DND-41 (cell line): ENCODE measurements around the gene TLE4.

Experiments
- ATAC-seq: fragments of 200-7000 bp; cut with Tn5 transposase; 3 replicates; pipeline ENCODE4 v1.9.1; 2021; ENCODE audit warnings: low read depth; ENCODE audit not compliant: insufficient read depth
- DNase-seq: peaks from one replicate; pipeline ENCODE4 v3.0.0-alpha.2; 2020
- H2AFZ ChIP-seq: 2 replicates; pipeline ENCODE4 v1.6.0; 2012; ENCODE audit warnings: low read depth, low read length
- H3K27ac ChIP-seq: 2 replicates; pipeline ENCODE4 v1.5.1; 2012; ENCODE audit warnings: low read length, inconsistent platforms
- H3K27me3 ChIP-seq: fragments of 200-600 bp; sonication (generic); 2 replicates; pipeline ENCODE4 v1.6.0; 2012; ENCODE audit warnings: low read length, mild to moderate bottlenecking, inconsistent platforms; ENCODE audit not compliant: insufficient read depth, poor library complexity
- H3K36me3 ChIP-seq: 2 replicates; pipeline ENCODE4 v1.5.1; 2012; ENCODE audit warnings: low read length, inconsistent platforms; ENCODE audit not compliant: insufficient read depth
- H3K4me1 ChIP-seq: 2 replicates; pipeline ENCODE4 v1.5.1; 2012; ENCODE audit warnings: mild to moderate bottlenecking, low read length; ENCODE audit not compliant: insufficient read depth
- H3K4me2 ChIP-seq: 2 replicates; pipeline ENCODE4 v1.6.0; 2012; ENCODE audit warnings: mild to moderate bottlenecking, moderate library complexity, low read length, inconsistent platforms; ENCODE audit not compliant: insufficient read depth
- H3K4me3 ChIP-seq, 2 experiments: fragments of 200-600 bp in 1 of 2; shearing (Covaris generic) in 1 of 2; 2 replicates each; pipeline ENCODE4 v1.5.1; 2012 to 2016; ENCODE audit warnings: inconsistent platforms in 2 of 2, low read length in 2 of 2, mild to moderate bottlenecking in 2 of 2, low read depth in 1 of 2, moderate library complexity in 1 of 2
- H3K79me2 ChIP-seq: 2 replicates; pipeline ENCODE4 v1.6.0; 2012; ENCODE audit warnings: low read length, inconsistent platforms; ENCODE audit not compliant: insufficient read depth
- H3K9ac ChIP-seq: 2 replicates; pipeline ENCODE4 v1.6.0; 2012; ENCODE audit warnings: low read depth, mild to moderate bottlenecking, inconsistent platforms, low read length, moderate library complexity
- H3K9me3 ChIP-seq: 2 replicates; pipeline ENCODE4 v1.5.1; 2012; ENCODE audit warnings: low read length, moderate library complexity, mild to moderate bottlenecking, inconsistent platforms; ENCODE audit not compliant: insufficient read depth, severe bottlenecking
- H4K20me1 ChIP-seq: 2 replicates; pipeline ENCODE4 v1.6.0; 2012; ENCODE audit warnings: low read length; ENCODE audit not compliant: insufficient read depth
- EZH2 ChIP-seq: IDR thresholded peaks from 3 replicates; pipeline ENCODE4 v1.6.1; 2012; ENCODE audit warnings: borderline replicate concordance, low read depth, mild to moderate bottlenecking, moderate library complexity, low read length, inconsistent platforms; ENCODE audit not compliant: severe bottlenecking
- TF ChIP-seq, protein P1 (sequence below): IDR thresholded peaks from 2 replicates; pipeline ENCODE4 v1.5.1; 2012; ENCODE audit warnings: borderline replicate concordance, low read length, moderate library complexity, mild to moderate bottlenecking; ENCODE audit not compliant: poor library complexity, severe bottlenecking; ENCODE audit errors: extremely low read depth

Gene TLE4

DNA sequence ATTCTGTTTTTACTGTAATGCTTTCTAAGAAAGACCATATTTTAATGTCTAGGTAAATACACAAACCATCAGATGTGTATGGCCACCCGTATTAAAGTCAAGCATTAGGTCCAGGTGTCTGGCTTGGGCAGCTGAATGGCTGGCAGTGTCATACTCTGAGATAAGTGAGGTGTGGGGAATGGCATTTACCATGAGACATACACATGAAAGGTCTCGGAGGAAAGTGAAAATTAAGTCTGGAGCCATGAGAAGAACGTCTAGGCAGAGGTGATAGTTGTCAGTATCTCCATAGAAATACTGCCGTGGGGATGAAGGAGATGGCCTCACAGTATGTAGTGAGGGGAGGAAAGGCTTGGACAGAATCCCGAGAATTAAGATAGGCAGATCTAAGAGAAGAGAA lies 164.3 kb downstream of the TLE4 start:
- Histone ChIP-seq H3K27me3 (no peaks in the 10 kb centered on the region), H4K20me1 (no peaks in the 10 kb centered on the region), H3K36me3 (no peaks in the 10 kb centered on the region), H3K9me3 (no peaks in the 10 kb centered on the region), H3K4me3 (no peak overlapping the region), H3K27ac (no peak overlapping the region), H3K79me2 (no peaks in the 10 kb centered on the region), H2AFZ (no peak overlapping the region), H3K9ac (no peak overlapping the region), H3K4me2 (no peak overlapping the region), H3K4me1 (no peaks in the 10 kb centered on the region)
- ATAC-seq (no peak), DNase-seq (no peak)
- no peak for TF ChIP-seq EZH2
- TF ChIP-seq, protein P1, sequence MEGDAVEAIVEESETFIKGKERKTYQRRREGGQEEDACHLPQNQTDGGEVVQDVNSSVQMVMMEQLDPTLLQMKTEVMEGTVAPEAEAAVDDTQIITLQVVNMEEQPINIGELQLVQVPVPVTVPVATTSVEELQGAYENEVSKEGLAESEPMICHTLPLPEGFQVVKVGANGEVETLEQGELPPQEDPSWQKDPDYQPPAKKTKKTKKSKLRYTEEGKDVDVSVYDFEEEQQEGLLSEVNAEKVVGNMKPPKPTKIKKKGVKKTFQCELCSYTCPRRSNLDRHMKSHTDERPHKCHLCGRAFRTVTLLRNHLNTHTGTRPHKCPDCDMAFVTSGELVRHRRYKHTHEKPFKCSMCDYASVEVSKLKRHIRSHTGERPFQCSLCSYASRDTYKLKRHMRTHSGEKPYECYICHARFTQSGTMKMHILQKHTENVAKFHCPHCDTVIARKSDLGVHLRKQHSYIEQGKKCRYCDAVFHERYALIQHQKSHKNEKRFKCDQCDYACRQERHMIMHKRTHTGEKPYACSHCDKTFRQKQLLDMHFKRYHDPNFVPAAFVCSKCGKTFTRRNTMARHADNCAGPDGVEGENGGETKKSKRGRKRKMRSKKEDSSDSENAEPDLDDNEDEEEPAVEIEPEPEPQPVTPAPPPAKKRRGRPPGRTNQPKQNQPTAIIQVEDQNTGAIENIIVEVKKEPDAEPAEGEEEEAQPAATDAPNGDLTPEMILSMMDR: no peak

GRCh38 chr9:79741381-79741780 lies 169.6 kb downstream of the TLE4 start:
- no peak overlapping the region for H2AFZ ChIP-seq

GRCh38 chr9:79742110-79742721 lies 170.5 kb downstream of the TLE4 start:
- no peak overlapping the region for H3K4me2 ChIP-seq
- no peaks in the 10 kb centered on the region for H4K20me1 ChIP-seq
- H3K36me3 ChIP-seq: no peaks in the 10 kb centered on the region
- H3K4me3 ChIP-seq: no peak overlapping the region
- ATAC-seq (no peak), DNase-seq (no peak)
- TF ChIP-seq, protein P1: no peak
- no peak for TF ChIP-seq EZH2
- H3K9ac ChIP-seq: no peak overlapping the region
- H3K9me3 ChIP-seq: no peaks in the 10 kb centered on the region
- H3K79me2 ChIP-seq: no peaks in the 10 kb centered on the region
- H3K4me1 ChIP-seq: no peaks in the 10 kb centered on the region
- no peak overlapping the region for H3K27ac ChIP-seq
- no peaks in the 10 kb centered on the region for H3K27me3 ChIP-seq
- no peak overlapping the region for H2AFZ ChIP-seq

More at GRCh38 chr9:79741381-79741780, 169.6 kb downstream of the TLE4 start:
- Histone ChIP-seq H3K79me2 (no peaks in the 10 kb centered on the region), H3K9me3 (no peaks in the 10 kb centered on the region), H3K9ac (no peak overlapping the region), H3K4me1 (no peaks in the 10 kb centered on the region), H3K36me3 (no peaks in the 10 kb centered on the region), H3K4me3 (no peak overlapping the region), H3K27me3 (no peaks in the 10 kb centered on the region), H4K20me1 (no peaks in the 10 kb centered on the region), H3K4me2 (no peak overlapping the region), H3K27ac (no peak overlapping the region)
- no peak for DNase-seq
- ATAC-seq: no peak
- TF ChIP-seq EZH2: no peak
- TF ChIP-seq, protein P1: no peak

DNA sequence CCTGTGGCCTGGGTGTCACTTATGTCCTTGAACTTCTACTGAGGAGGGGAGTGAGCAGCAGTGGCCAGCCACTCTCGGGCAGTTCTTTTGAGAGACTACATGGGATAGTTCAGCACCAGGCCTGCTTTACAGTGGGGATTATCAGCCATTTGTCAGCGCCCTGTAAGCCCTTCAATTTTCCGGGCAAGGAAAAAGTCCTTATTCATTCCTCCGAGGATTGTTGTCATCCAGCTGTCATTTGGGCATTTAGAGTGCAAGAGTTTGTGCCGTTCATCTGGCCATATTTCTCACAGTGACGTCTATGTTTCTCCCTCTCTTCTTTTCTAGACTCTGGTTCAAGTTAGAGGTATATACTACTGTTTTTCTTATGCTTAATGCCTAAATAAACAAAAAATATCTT lies 172.8 kb downstream of the TLE4 start:
- ATAC-seq (no peak), DNase-seq (no peak)
- no peak overlapping the region for H2AFZ ChIP-seq
- H3K4me3 ChIP-seq: no peak overlapping the region
- TF ChIP-seq, protein P1: no peak
- no peak for TF ChIP-seq EZH2
- no peaks in the 10 kb centered on the region for H4K20me1 ChIP-seq
- H3K79me2 ChIP-seq: no peaks in the 10 kb centered on the region
- no peaks in the 10 kb centered on the region for H3K9me3 ChIP-seq
- no peak overlapping the region for H3K9ac ChIP-seq
- H3K27ac ChIP-seq: no peak overlapping the region
- no peaks in the 10 kb centered on the region for H3K27me3 ChIP-seq
- H3K4me2 ChIP-seq: no peak overlapping the region
- no peaks in the 10 kb centered on the region for H3K4me1 ChIP-seq
- H3K36me3 ChIP-seq: no peaks in the 10 kb centered on the region
